Neural crest cell (in vitro differentiated cells): ENCODE measurements around the gene PPARA. TPM values are rescaled to one million over a fixed set of nuclear protein-coding genes. Genes with fewer than 3 reads are reported as not detected.

Experiments used
- DNase-seq: peaks from one replicate; pipeline ENCODE4 v3.0.0; 2021; ENCODE audit warnings: low read depth, mixed read lengths, low spot score
- H3K27ac Mint-ChIP-seq: one replicate; pipeline ENCODE4 v1.8.0; 2021; ENCODE audit warnings: mild to moderate bottlenecking, mixed read lengths; ENCODE audit not compliant: unreplicated experiment
- H3K27me3 Mint-ChIP-seq: 2 replicates; pipeline ENCODE4 v1.8.0; 2021; ENCODE audit warnings: low read depth, mild to moderate bottlenecking, mixed read lengths
- H3K36me3 Mint-ChIP-seq: 2 replicates; pipeline ENCODE4 v1.8.0; 2021; ENCODE audit warnings: low read depth, mild to moderate bottlenecking, mixed read lengths
- H3K4me1 Mint-ChIP-seq: 2 replicates; pipeline ENCODE4 v1.8.0; 2021; ENCODE audit warnings: mixed read lengths
- H3K4me3 Mint-ChIP-seq: one replicate; pipeline ENCODE4 v1.8.0; 2021; ENCODE audit warnings: mild to moderate bottlenecking, mixed read lengths
- H3K9me3 Mint-ChIP-seq: 2 replicates; pipeline ENCODE4 v1.8.0; 2021; ENCODE audit warnings: mixed read lengths
- CTCF ChIP-seq: fragments of 200-600 bp; sonication (generic); conservative IDR thresholded peaks from 2 replicates; pipeline ENCODE4 v1.5.0; 2021; ENCODE audit warnings: antibody characterized with exemption, mild to moderate bottlenecking
- total RNA-seq: library from RNA; stranded (reverse); gene quantifications from 2 replicates; pipeline ENCODE4 v1.2.1, GENCODE V29; 2021

Gene PPARA
- total RNA-seq, 1 donor from 2014 or later: 15.6 TPM

- no peak for TF ChIP-seq CTCF
- H3K27ac Mint-ChIP-seq: no peak overlapping the region
- H3K9me3 Mint-ChIP-seq: no peaks in the 10 kb centered on the region
- peaks cover 4% of the 10 kb centered on the region for H3K4me1 Mint-ChIP-seq
- H3K36me3 Mint-ChIP-seq: peaks cover 7% of the 10 kb centered on the region
- H3K4me3 Mint-ChIP-seq: no peak overlapping the region
- DNase-seq: no peak
- H3K27me3 Mint-ChIP-seq: no peaks in the 10 kb centered on the region
Observed at GRCh38 chr22:46230262-46230901, 80.1 kb downstream of the PPARA start.

GRCh38 chr22:46233231-46233630, 82.9 kb downstream of the PPARA start:
- Mint-ChIP-seq H3K27ac (peak overlapping the region; percentile 35), H3K4me3 (no peak overlapping the region), H3K9me3 (no peaks in the 10 kb centered on the region), H3K4me1 (peaks cover 4% of the 10 kb centered on the region), H3K36me3 (no peaks in the 10 kb centered on the region), H3K27me3 (no peaks in the 10 kb centered on the region)
- TF ChIP-seq CTCF: no peak
- no peak for DNase-seq

- TF ChIP-seq CTCF: no peak
- Mint-ChIP-seq H3K27me3 (no peaks in the 10 kb centered on the region), H3K9me3 (no peaks in the 10 kb centered on the region), H3K4me3 (no peak overlapping the region), H3K36me3 (no peaks in the 10 kb centered on the region), H3K4me1 (peaks cover 4% of the 10 kb centered on the region), H3K27ac (no peak overlapping the region)
- no peak for DNase-seq
Observed at GRCh38 chr22:46234969-46235368, 84.6 kb downstream of the PPARA start.

GRCh38 chr22:46237453-46238124, 87.3 kb downstream of the PPARA start:
- no peak for DNase-seq
- Mint-ChIP-seq H3K36me3 (no peaks in the 10 kb centered on the region), H3K4me1 (peaks cover 4% of the 10 kb centered on the region), H3K4me3 (no peak overlapping the region), H3K27ac (no peak overlapping the region), H3K9me3 (no peaks in the 10 kb centered on the region), H3K27me3 (no peaks in the 10 kb centered on the region)
- no peak for TF ChIP-seq CTCF

GRCh38 chr22:46238541-46238940, 88.2 kb downstream of the PPARA start:
- DNase-seq: no peak
- Mint-ChIP-seq H3K27me3 (no peaks in the 10 kb centered on the region), H3K9me3 (no peaks in the 10 kb centered on the region), H3K4me3 (no peak overlapping the region), H3K36me3 (no peaks in the 10 kb centered on the region), H3K27ac (no peak overlapping the region), H3K4me1 (no peaks in the 10 kb centered on the region)
- no peak for TF ChIP-seq CTCF
